ENCODE measurements around the gene GPATCH1. TPM values are rescaled to one million over a fixed set of nuclear protein-coding genes. Genes with fewer than 3 reads are reported as not detected.

Gene GPATCH1
- total and polyA plus RNA-seq, 2 of the 13 experiments (the other 11 are each of a cell fraction or from before 2014, with no cell fraction given): 6.8 to 6.9 TPM

DNA sequence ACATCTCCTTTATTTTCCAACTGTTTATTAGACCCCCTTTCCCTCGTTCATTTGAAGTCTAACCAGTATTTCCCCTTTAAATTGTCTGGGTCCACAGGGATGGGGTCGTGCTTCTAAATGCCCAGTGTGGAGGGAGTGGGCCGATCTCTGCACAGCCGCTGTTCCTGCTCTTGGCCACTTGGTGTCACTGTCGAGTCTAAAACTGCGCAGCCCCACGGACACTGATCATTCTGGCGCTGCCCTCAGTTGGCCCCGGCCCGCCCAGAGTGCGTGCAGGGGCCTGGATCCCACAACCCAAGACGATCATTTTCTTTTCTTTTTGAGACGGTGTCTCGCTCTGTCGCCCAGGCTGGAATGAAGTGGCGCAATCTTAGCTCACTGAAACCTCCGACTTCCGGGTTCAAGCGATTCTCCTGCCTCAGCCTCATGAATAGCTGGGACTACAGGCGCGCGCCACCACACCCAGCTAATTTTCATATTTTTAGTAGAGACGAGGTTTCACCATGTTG lies 63.0 kb downstream of the GPATCH1 start:
- no peaks in the 10 kb centered on the region for H3K36me3 ChIP-seq (replicated peaks in 1 of 2; ENCODE audit: control insufficient read depth in 1 of 2, insufficient read depth in 2 of 2, low read length in 2 of 2)
- peak overlapping the region; percentile 37; the same call in 1 of the 2 replicates for H3K9ac ChIP-seq (ENCODE audit: insufficient read depth, low read depth, low read length)
- H4K20me1 ChIP-seq (ENCODE audit: insufficient read depth, low read length): no peaks in the 10 kb centered on the region
- in situ Hi-C loops (cut with HindIII; ENCODE audit: extremely low pct_ligation_motif_present, low pct_unique_long_range_greater_than_20kb) (loop anchor here (5.0 to 25.0 kb wide), 2 partner anchors 33 to 457 kb away; partner anchors contain the start of genes ANKRD27, NUDT19 and RGS9BP), intact Hi-C loops (cut with micrococcal nuclease; ENCODE audit: unreplicated experiment) (loop anchor here (1.0 to 2.0 kb wide), 2 partner anchors 33 to 40 kb away; no protein-coding TSS in a partner anchor)
- peaks cover 0 to 7% of the 10 kb centered on the region in 2 experiments; a peak in 2 of 5 replicates for H3K27me3 ChIP-seq (ENCODE audit: control insufficient read depth in 1 of 2, insufficient read depth in 2 of 2, low read length in 2 of 2)
- peak; percentile 47 for DNase-seq (ENCODE audit: low spot score)
- CTCF ChIA-PET (ENCODE audit: low intra/inter-chr PET ratio, low total read pairs): interaction anchor here (0.7 to 2.7 kb wide), 3 partner anchors 34 to 91 kb away, joined by 4 to 16 read pairs (median 9); no protein-coding TSS in a partner anchor
- no peak overlapping the region for H2AFZ ChIP-seq (ENCODE audit: low read length)
- H3K79me2 ChIP-seq (ENCODE audit: insufficient read depth, low read length): no peaks in the 10 kb centered on the region
- peak overlapping the region; percentile 91 for H3K4me2 ChIP-seq (ENCODE audit: low read depth, low read length)
- ATAC-seq: peak; percentile 92
- peak; percentile 87 for FAIRE-seq
- H3K9me3 ChIP-seq (ENCODE audit: low read length): no peaks in the 10 kb centered on the region
- BruUV-seq (replicated peaks): no TSS peak
- peak overlapping the region; percentile 57 to 72 (median 57); a peak in 5 of 6 replicates for H3K4me3 ChIP-seq (replicated peaks in 1 of 3; ENCODE audit: insufficient read depth in 1 of 3, low read depth in 2 of 3, low read length in 3 of 3)
- peaks cover 30% of the 10 kb centered on the region for H3K4me1 ChIP-seq (ENCODE audit: insufficient read depth, low read length)
- H3K27ac ChIP-seq (ENCODE audit: extremely low read length, insufficient read depth, low read length): no peak overlapping the region
- 4% methylated on average over 19 of the region's 23 CpGs for WGBS (ENCODE audit: low lambda C conversion rate)
- POLR2A ChIA-PET: interaction anchor here (1.0 to 2.8 kb wide), 3 partner anchors 13 to 40 kb away, joined by 3 to 18 read pairs (median 4); no protein-coding TSS in a partner anchor
- TF ChIP-seq ZMYM4 (CRISPR knock-in tag; IDR thresholded peaks at IDR 0.05) (0 out of 2 replicates have a peak, but pooled peaks have one; percentile 25), MZF1 (CRISPR knock-in tag; IDR thresholded peaks at IDR 0.05; ENCODE audit: borderline replicate concordance) (no peak), PAX8 (CRISPR knock-in tag; IDR thresholded peaks at IDR 0.05; ENCODE audit: borderline replicate concordance) (no peak), ZNF101 (CRISPR knock-in tag; IDR thresholded peaks at IDR 0.05; ENCODE audit: borderline replicate concordance, low read depth) (no peak), ZNF224 (CRISPR knock-in tag; IDR thresholded peaks at IDR 0.05) (0 out of 2 replicates have a peak, but pooled peaks have one; percentile 19), KDM5B (CRISPR knock-in tag; IDR thresholded peaks at IDR 0.05; ENCODE audit: borderline replicate concordance) (peak; percentile 42; the same call in 1 of the 2 replicates), HNF4A (CRISPR knock-in tag; IDR thresholded peaks at IDR 0.05) (no peak), NR2F6 (IDR thresholded peaks at IDR 0.05) (no peak), NR2F6 (CRISPR knock-in tag; IDR thresholded peaks at IDR 0.05) (0 out of 2 replicates have a peak, but pooled peaks have one; percentile 18), ZNF773 (CRISPR knock-in tag; IDR thresholded peaks at IDR 0.05; ENCODE audit: borderline replicate concordance) (no peak), GZF1 (CRISPR knock-in tag; IDR thresholded peaks at IDR 0.05) (no peak), ZNF331 (CRISPR knock-in tag; IDR thresholded peaks at IDR 0.05) (peak; percentile 37; the same call in 1 of the 2 replicates), HIVEP1 (CRISPR knock-in tag; IDR thresholded peaks at IDR 0.05) (peak; percentile 64), ATF7-NPFF (CRISPR knock-in tag; IDR thresholded peaks at IDR 0.05; ENCODE audit: low read depth) (no peak)
- TF ChIP-seq, protein P1, sequence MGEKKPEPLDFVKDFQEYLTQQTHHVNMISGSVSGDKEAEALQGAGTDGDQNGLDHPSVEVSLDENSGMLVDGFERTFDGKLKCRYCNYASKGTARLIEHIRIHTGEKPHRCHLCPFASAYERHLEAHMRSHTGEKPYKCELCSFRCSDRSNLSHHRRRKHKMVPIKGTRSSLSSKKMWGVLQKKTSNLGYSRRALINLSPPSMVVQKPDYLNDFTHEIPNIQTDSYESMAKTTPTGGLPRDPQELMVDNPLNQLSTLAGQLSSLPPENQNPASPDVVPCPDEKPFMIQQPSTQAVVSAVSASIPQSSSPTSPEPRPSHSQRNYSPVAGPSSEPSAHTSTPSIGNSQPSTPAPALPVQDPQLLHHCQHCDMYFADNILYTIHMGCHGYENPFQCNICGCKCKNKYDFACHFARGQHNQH (CRISPR knock-in tag; IDR thresholded peaks at IDR 0.05): no peak
- TF ChIP-seq, protein P2, sequence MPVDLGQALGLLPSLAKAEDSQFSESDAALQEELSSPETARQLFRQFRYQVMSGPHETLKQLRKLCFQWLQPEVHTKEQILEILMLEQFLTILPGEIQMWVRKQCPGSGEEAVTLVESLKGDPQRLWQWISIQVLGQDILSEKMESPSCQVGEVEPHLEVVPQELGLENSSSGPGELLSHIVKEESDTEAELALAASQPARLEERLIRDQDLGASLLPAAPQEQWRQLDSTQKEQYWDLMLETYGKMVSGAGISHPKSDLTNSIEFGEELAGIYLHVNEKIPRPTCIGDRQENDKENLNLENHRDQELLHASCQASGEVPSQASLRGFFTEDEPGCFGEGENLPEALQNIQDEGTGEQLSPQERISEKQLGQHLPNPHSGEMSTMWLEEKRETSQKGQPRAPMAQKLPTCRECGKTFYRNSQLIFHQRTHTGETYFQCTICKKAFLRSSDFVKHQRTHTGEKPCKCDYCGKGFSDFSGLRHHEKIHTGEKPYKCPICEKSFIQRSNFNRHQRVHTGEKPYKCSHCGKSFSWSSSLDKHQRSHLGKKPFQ (CRISPR knock-in tag; IDR thresholded peaks at IDR 0.05; ENCODE audit: insufficient replicate concordance): no peak
- TF ChIP-seq, protein P3, sequence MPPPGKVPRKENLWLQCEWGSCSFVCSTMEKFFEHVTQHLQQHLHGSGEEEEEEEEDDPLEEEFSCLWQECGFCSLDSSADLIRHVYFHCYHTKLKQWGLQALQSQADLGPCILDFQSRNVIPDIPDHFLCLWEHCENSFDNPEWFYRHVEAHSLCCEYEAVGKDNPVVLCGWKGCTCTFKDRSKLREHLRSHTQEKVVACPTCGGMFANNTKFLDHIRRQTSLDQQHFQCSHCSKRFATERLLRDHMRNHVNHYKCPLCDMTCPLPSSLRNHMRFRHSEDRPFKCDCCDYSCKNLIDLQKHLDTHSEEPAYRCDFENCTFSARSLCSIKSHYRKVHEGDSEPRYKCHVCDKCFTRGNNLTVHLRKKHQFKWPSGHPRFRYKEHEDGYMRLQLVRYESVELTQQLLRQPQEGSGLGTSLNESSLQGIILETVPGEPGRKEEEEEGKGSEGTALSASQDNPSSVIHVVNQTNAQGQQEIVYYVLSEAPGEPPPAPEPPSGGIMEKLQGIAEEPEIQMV (CRISPR knock-in tag; IDR thresholded peaks at IDR 0.05; ENCODE audit: low read depth): no peak
- TF ChIP-seq, protein P4, sequence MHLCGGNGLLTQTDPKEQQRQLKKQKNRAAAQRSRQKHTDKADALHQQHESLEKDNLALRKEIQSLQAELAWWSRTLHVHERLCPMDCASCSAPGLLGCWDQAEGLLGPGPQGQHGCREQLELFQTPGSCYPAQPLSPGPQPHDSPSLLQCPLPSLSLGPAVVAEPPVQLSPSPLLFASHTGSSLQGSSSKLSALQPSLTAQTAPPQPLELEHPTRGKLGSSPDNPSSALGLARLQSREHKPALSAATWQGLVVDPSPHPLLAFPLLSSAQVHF (CRISPR knock-in tag; IDR thresholded peaks at IDR 0.05): no peak
- TF ChIP-seq, protein P5, sequence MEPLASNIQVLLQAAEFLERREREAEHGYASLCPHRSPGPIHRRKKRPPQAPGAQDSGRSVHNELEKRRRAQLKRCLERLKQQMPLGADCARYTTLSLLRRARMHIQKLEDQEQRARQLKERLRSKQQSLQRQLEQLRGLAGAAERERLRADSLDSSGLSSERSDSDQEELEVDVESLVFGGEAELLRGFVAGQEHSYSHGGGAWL (CRISPR knock-in tag; IDR thresholded peaks at IDR 0.05): peak; percentile 49; the same call in 1 of the 2 replicates
